GM12878 (cell line): ENCODE data around the gene GUCY2D. TPM values are rescaled to one million over a fixed set of nuclear protein-coding genes. Genes with fewer than 3 reads are reported as not detected.

Source experiments
- ATAC-seq: fragments of 200-7000 bp; cut with Tn5 transposase; 3 replicates; pipeline ENCODE4 v1.9.1; 2020; ENCODE audit warnings: mild to moderate bottlenecking, moderate library complexity
- BruUV-seq: library from RNA; stranded (reverse); fragments of 400-500 nt; replicated peaks from 2 replicates; lab custom pipeline; 2021; lab: Mats Ljungman, UMichigan
- CTCF ChIA-PET: fragments of 300-600 bp; sonication (Branson Sonifier 250); formaldehyde crosslinking; extraction: SDS; loops from one replicate; lab custom pipeline; 2021; ENCODE audit warnings: inconsistent platforms; lab: Yijun Ruan, JAX
- POLR2A ChIA-PET: fragments of 350-600 bp; formaldehyde crosslinking; extraction: SDS; loops from one replicate; lab custom pipeline; 2021; ENCODE audit warnings: inconsistent platforms; lab: Charles Lee
- RAD21 ChIA-PET: fragments of 300-600 bp; sonication (Branson Sonifier 250); formaldehyde crosslinking; loops from one replicate; lab custom pipeline; 2023; ENCODE audit warnings: antibody characterized with exemption; ENCODE audit not compliant: unreplicated experiment; lab: Charles Lee
- SMC1A ChIA-PET: fragments of 300-600 bp; sonication (Branson Sonifier 250); formaldehyde crosslinking; loops from one replicate; lab custom pipeline; 2023; ENCODE audit not compliant: unreplicated experiment, uncharacterized antibody; lab: Charles Lee
- DNase-seq: peaks from one replicate; pipeline ENCODE4 v3.0.0-alpha.2; 2011; ENCODE audit warnings: low read depth, low spot score
- FAIRE-seq: peaks from 3 replicates; lab custom pipeline; 2011; peaks lifted over from hg19 to GRCh38; lab: Jason Lieb, UNC
- H2AFZ ChIP-seq: 2 replicates; pipeline ENCODE4 v1.6.0; 2011; ENCODE audit warnings: low read depth, low read length, control low read depth; ENCODE audit not compliant: control insufficient read depth
- H3K27ac ChIP-seq: 2 replicates; pipeline ENCODE4 v1.5.1; 2011; ENCODE audit warnings: control low read depth; ENCODE audit not compliant: control insufficient read depth, insufficient read depth
- H3K27me3 ChIP-seq, 2 experiments: replicated peaks in 1 of 2; 2 replicates each; pipeline versions ENCODE4 v1.6.0 to v1.6.1; 2011; ENCODE audit warnings: low read length in 1 of 2; ENCODE audit not compliant: control insufficient read depth in 2 of 2, insufficient read depth in 2 of 2
- H3K36me3 ChIP-seq, 2 experiments: 2 replicates each; pipeline ENCODE4 v1.5.1; 2011; ENCODE audit warnings: low read length in 1 of 2; ENCODE audit not compliant: control insufficient read depth in 2 of 2, insufficient read depth in 2 of 2
- H3K4me1 ChIP-seq: 2 replicates; pipeline ENCODE4 v1.6.1; 2011; ENCODE audit warnings: mild to moderate bottlenecking, low read length, moderate library complexity, mixed read lengths; ENCODE audit not compliant: control insufficient read depth, insufficient read depth
- H3K4me2 ChIP-seq: 2 replicates; pipeline ENCODE4 v1.6.0; 2011; ENCODE audit warnings: control low read depth; ENCODE audit not compliant: control insufficient read depth, insufficient read depth
- H3K4me3 ChIP-seq: fragments of 200-600 bp; sonication (generic); 2 replicates; pipeline ENCODE4 v1.5.1; 2016
- H3K79me2 ChIP-seq: 2 replicates; pipeline ENCODE4 v1.6.0; 2011; ENCODE audit warnings: low read length; ENCODE audit not compliant: control insufficient read depth, insufficient read depth
- H3K9ac ChIP-seq: 2 replicates; pipeline ENCODE4 v1.8.0; 2011; ENCODE audit warnings: low read length, control low read depth, mixed read lengths; ENCODE audit not compliant: control insufficient read depth, insufficient read depth
- H3K9me3 ChIP-seq: replicated peaks from 3 replicates; pipeline ENCODE4 v1.5.1; 2011; ENCODE audit warnings: mild to moderate bottlenecking, low read length; ENCODE audit not compliant: control insufficient read depth, insufficient read depth
- H4K20me1 ChIP-seq: 2 replicates; pipeline ENCODE4 v1.6.0; 2011; ENCODE audit not compliant: control insufficient read depth, insufficient read depth
- CEBPB ChIP-seq, 2 experiments: fragments of 150-350 bp in 1 of 2; IDR thresholded peaks; 2 replicates each; pipeline ENCODE4 v1.6.1; 2012 to 2014; ENCODE audit warnings: low read depth in 2 of 2, low read length in 2 of 2, borderline replicate concordance in 1 of 2, inconsistent platforms in 1 of 2
- CREB1 ChIP-seq: IDR thresholded peaks from 2 replicates; pipeline ENCODE4 v1.6.1; 2012; ENCODE audit warnings: low read depth, mild to moderate bottlenecking, inconsistent platforms
- GATAD2B ChIP-seq: fragments of 450-650 bp; conservative IDR thresholded peaks from 2 replicates; pipeline ENCODE4 v1.6.1; 2017; ENCODE audit warnings: low read depth, mild to moderate bottlenecking, moderate library complexity
- MYB ChIP-seq: fragments of 150-350 bp; IDR thresholded peaks from 2 replicates; pipeline ENCODE4 v1.6.1; 2014; ENCODE audit warnings: mild to moderate bottlenecking, low read depth, low read length, borderline replicate concordance
- PAX5 ChIP-seq: IDR thresholded peaks from 2 replicates; pipeline ENCODE4 v1.6.1; 2011; ENCODE audit warnings: low read depth, low read length, borderline replicate concordance
- RFX5 ChIP-seq: IDR thresholded peaks from 2 replicates; pipeline ENCODE4 v1.6.1; 2011; ENCODE audit warnings: low read depth, low read length, improper control_type of control experiment
- SUZ12 ChIP-seq: fragments of 200-600 bp; sonication (generic); IDR thresholded peaks from one replicate; pipeline ENCODE4 v1.6.1; 2018; ENCODE audit warnings: antibody characterized with exemption, mild to moderate bottlenecking; ENCODE audit not compliant: unreplicated experiment
- TCF3 ChIP-seq: IDR thresholded peaks from 2 replicates; pipeline ENCODE4 v1.6.1; 2012; ENCODE audit warnings: low read depth, mild to moderate bottlenecking, low read length, borderline replicate concordance; ENCODE audit not compliant: insufficient read depth
- YBX1 ChIP-seq: fragments of 450-650 bp; IDR thresholded peaks from 2 replicates; pipeline ENCODE4 v1.6.1; 2016; ENCODE audit warnings: antibody characterized with exemption
- ZZZ3 ChIP-seq: IDR thresholded peaks from 2 replicates; pipeline ENCODE4 v1.6.1; 2011; ENCODE audit warnings: low read depth; ENCODE audit not compliant: control insufficient read depth, insufficient read length
- WGBS: methylation state at CpG from one replicate; pipeline ENCODE4 v1.1.6; 2016; ENCODE audit warnings: low lambda C conversion rate; ENCODE audit not compliant: insufficient replicate concordance, insufficient coverage; ENCODE audit errors: missing lambda C conversion rate; 5-methylcytosine and 5-hydroxymethylcytosine counted together
- in situ Hi-C: fragments of 300-500 bp; cut with MboI; formaldehyde crosslinking; loops from 9 replicates; pipeline ENCODE4 v1.14.3; 2018; ENCODE audit warnings: mixed read lengths
- intact Hi-C: fragments of 100-400 bp; cut with micrococcal nuclease; formaldehyde crosslinking; loops from one replicate; pipeline ENCODE4 v1.14.2; 2022; ENCODE audit not compliant: unreplicated experiment
- polyA plus RNA-seq, 11 experiments: library from polyadenylated mRNA; depleted of rRNA in 4 of 11; unstranded in 6 of 11; stranded (reverse) in 5 of 11; fragments of >200 nt; fragmentation: Nextera tagmentation in 4 of 11; fragmentation: Illumina TruSeq in 1 of 11; extraction: Ambion mirVana in 4 of 11; extraction: Trizol in 1 of 11; gene quantifications; 1 replicate in 1 of 11; 2 replicates in 10 of 11; pipeline versions ENCODE4 v1.2.1 to v1.2.3, GENCODE V29; 2011 to 2016; ENCODE audit warnings: inconsistent platforms in 2 of 11, missing spikeins in 2 of 11, low read depth in 1 of 11
- total RNA-seq, 4 experiments: library from RNA; depleted of rRNA in 3 of 4; stranded (reverse); fragments of >200 nt in 3 of 4; fragmentation: Illumina TruSeq in 1 of 4; extraction: Trizol in 1 of 4; gene quantifications; 2 replicates each; pipeline versions ENCODE4 v1.2.1 to v1.2.3, GENCODE V29; 2013 to 2021
- TF ChIP-seq, protein P1 (sequence below): fragments of 450-650 bp; IDR thresholded peaks from 2 replicates; pipeline ENCODE4 v1.6.1; 2018; ENCODE audit warnings: mild to moderate bottlenecking, low read depth, moderate library complexity; ENCODE audit not compliant: partially characterized antibody
- TF ChIP-seq, protein P2 (sequence below): fragments of 450-650 bp; IDR thresholded peaks from 2 replicates; pipeline ENCODE4 v1.6.1; 2018; ENCODE audit warnings: borderline replicate concordance, mild to moderate bottlenecking; ENCODE audit not compliant: partially characterized antibody
- TF ChIP-seq, protein P3 (sequence below): fragments of 450-650 bp; IDR thresholded peaks from 2 replicates; pipeline ENCODE4 v1.6.1; 2017; ENCODE audit warnings: mild to moderate bottlenecking, low read depth, inconsistent platforms; ENCODE audit not compliant: poor library complexity, severe bottlenecking

GUCY2D gene
- total and polyA plus RNA-seq, 10 of the 15 experiments (the other 5 are each of a cell fraction or from before 2014, with no cell fraction given): not detected

DNA sequence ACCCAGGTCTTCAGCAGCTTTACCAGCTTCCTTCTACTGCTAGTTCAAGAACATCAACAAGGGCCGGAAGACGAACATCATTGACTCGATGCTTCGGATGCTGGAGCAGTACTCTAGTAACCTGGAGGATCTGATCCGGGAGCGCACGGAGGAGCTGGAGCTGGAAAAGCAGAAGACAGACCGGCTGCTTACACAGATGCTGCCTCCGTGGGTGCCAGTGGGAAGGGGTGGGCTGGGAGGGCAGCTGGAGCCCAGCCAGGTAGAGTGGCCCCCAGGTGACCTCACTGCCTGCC lies 12.1 kb downstream of the GUCY2D start:
- BruUV-seq: no TSS peak
- Histone ChIP-seq H3K9me3 (no peaks in the 10 kb centered on the region), H3K36me3 (no peaks in the 10 kb centered on the region), H3K4me2 (no peak overlapping the region), H2AFZ (no peak overlapping the region), H3K79me2 (no peaks in the 10 kb centered on the region), H4K20me1 (no peaks in the 10 kb centered on the region), H3K27me3 (peaks cover 0 to 3% of the 10 kb centered on the region in 2 experiments; a peak in 3 of 4 replicates), H3K9ac (no peak overlapping the region), H3K4me3 (no peak overlapping the region), H3K4me1 (no peaks in the 10 kb centered on the region), H3K27ac (no peak overlapping the region)
- intact Hi-C loops (no loop called here), in situ Hi-C loops (no loop called here)
- ChIA-PET POLR2A (no interaction called here), SMC1A (interaction anchor here (0.8 kb wide), 1 partner anchor 11 kb away, joined by 3 read pairs; no protein-coding TSS in a partner anchor), RAD21 (interaction anchor here (1.1 kb wide), 2 partner anchors 27 to 43 kb away, joined by 3 read pairs; no protein-coding TSS in a partner anchor), CTCF (interaction anchor here (1.2 kb wide), 1 partner anchor 43 kb away, joined by 3 read pairs; no protein-coding TSS in a partner anchor)
- 50% methylated on average over 7 of the region's 9 CpGs for WGBS
- ATAC-seq (no peak), FAIRE-seq (no peak), DNase-seq (no peak)
- no peak for TF ChIP-seq GATAD2B
- TF ChIP-seq, protein P1, sequence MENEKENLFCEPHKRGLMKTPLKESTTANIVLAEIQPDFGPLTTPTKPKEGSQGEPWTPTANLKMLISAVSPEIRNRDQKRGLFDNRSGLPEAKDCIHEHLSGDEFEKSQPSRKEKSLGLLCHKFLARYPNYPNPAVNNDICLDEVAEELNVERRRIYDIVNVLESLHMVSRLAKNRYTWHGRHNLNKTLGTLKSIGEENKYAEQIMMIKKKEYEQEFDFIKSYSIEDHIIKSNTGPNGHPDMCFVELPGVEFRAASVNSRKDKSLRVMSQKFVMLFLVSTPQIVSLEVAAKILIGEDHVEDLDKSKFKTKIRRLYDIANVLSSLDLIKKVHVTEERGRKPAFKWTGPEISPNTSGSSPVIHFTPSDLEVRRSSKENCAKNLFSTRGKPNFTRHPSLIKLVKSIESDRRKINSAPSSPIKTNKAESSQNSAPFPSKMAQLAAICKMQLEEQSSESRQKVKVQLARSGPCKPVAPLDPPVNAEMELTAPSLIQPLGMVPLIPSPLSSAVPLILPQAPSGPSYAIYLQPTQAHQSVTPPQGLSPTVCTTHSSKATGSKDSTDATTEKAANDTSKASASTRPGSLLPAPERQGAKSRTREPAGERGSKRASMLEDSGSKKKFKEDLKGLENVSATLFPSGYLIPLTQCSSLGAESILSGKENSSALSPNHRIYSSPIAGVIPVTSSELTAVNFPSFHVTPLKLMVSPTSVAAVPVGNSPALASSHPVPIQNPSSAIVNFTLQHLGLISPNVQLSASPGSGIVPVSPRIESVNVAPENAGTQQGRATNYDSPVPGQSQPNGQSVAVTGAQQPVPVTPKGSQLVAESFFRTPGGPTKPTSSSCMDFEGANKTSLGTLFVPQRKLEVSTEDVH: no peak
- TF ChIP-seq ZZZ3: no peak
- no peak for TF ChIP-seq SUZ12
- TF ChIP-seq, protein P2, sequence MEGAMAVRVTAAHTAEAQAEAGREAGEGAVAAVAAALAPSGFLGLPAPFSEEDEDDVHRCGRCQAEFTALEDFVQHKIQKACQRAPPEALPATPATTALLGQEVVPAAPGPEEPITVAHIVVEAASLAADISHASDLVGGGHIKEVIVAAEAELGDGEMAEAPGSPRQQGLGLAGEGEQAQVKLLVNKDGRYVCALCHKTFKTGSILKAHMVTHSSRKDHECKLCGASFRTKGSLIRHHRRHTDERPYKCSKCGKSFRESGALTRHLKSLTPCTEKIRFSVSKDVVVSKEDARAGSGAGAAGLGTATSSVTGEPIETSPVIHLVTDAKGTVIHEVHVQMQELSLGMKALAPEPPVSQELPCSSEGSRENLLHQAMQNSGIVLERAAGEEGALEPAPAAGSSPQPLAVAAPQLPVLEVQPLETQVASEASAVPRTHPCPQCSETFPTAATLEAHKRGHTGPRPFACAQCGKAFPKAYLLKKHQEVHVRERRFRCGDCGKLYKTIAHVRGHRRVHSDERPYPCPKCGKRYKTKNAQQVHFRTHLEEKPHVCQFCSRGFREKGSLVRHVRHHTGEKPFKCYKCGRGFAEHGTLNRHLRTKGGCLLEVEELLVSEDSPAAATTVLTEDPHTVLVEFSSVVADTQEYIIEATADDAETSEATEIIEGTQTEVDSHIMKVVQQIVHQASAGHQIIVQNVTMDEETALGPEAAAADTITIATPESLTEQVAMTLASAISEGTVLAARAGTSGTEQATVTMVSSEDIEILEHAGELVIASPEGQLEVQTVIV: no peak
- TF ChIP-seq CEBPB (IDR thresholded peaks at IDR 0.05; ENCODE audit: borderline replicate concordance in 1 of 2, low read depth in 2 of 2, low read length in 2 of 2): no peak
- no peak for TF ChIP-seq PAX5
- TF ChIP-seq YBX1: no peak
- no peak for TF ChIP-seq CREB1
- no peak for TF ChIP-seq RFX5
- no peak for TF ChIP-seq TCF3
- TF ChIP-seq MYB: no peak
- TF ChIP-seq, protein P3, sequence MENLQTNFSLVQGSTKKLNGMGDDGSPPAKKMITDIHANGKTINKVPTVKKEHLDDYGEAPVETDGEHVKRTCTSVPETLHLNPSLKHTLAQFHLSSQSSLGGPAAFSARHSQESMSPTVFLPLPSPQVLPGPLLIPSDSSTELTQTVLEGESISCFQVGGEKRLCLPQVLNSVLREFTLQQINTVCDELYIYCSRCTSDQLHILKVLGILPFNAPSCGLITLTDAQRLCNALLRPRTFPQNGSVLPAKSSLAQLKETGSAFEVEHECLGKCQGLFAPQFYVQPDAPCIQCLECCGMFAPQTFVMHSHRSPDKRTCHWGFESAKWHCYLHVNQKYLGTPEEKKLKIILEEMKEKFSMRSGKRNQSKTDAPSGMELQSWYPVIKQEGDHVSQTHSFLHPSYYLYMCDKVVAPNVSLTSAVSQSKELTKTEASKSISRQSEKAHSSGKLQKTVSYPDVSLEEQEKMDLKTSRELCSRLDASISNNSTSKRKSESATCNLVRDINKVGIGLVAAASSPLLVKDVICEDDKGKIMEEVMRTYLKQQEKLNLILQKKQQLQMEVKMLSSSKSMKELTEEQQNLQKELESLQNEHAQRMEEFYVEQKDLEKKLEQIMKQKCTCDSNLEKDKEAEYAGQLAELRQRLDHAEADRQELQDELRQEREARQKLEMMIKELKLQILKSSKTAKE: no peak
